Activated naive CD4-positive, alpha-beta T cell (primary cell): ENCODE data around the gene NSF.

Source experiments
- DNase-seq, 4 experiments: peaks; one replicate each; lab custom pipeline; 2025; lab: John Stamatoyannopoulos, UW

NSF gene

GRCh38 chr17:46717999-46718398, 127.5 kb downstream of the NSF start:
- DNase-seq = no peak

DNA sequence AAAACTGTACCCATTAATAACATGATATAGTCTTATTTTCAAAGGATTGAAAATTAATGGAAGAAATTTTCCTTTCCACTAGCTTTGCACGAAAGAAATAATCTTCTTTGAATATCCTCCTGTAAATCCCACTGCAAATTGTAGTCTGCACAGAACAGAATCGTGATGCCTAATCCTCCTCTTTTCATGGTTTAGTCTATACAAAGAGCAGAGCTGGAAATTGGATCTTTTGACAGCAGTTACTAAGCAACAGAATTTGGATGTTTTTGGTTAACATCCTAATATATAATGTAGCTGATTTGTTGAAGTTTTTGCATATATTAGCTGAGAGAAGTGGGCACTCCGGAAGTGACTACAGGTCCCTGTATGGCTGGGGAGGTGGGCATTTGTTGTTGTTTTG, 129.4 kb downstream of the NSF start:
- DNase-seq = no peak

DNA sequence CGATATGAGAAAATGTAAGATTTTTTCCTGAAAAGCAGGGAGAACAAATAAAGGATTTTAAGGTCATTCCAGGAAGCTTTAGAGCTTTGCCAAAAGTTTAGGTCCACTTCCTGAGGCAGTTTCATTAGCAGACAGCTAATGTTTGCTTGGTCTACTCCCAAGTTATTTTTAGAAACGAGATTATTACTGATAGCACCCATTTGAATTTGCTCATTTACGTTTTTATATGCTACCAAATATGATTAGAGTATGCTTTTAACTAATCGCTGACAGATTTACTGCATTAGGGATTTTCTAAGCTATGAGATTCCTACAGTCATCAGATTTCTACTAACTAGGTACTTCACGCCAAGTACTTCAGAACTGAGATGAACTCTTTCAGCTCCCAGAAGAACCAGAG, 129.9 kb downstream of the NSF start:
- DNase-seq = no peak

DNA sequence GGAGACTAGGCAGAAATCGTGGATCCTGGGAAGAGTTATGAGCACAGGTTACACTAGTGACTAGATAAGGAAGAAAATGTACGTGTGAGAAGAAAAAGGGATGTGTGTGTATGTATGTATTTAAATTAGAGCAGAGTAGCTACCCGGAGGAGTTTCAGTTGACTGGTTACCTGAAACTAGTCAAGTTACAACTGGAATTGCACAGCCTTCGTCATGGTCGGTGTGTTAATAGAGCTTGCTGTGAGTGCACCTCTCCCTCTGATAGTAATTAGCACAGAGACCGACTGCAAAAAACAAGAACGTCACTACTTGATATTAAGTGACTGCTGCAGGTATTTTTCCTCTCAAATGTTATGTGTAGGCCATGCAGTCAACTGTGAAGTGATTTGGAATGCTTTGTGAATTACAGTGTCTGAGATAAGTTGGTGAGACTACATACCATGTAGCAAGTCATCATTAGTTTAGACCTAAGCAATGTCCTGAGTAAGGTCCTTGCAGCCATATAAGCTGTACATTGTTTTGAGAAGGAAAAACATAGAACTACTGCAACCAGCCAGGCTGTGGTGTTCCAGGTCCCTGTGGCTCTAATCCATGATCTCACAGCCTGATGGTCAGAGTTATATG, 132.3 kb downstream of the NSF start:
- no peak for DNase-seq

DNA sequence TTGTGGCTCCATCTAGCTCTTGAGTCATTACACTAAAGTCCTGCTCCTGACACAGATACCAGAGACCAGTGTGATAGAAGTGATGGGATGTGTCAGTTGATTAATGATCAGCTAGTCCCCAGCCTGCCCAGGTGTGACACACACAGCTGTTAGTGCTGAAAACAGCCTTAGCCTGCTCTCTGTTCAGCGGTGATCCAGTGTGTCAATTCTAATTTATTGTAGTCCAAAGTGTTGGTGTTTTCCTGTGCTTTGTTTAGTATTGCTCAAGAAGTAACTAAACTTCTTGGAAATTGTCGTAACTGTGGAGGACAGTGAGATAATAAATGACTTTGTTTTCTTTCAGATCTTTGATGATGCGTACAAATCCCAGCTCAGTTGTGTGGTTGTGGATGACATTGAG, 135.7 kb downstream of the NSF start:
- no peak for DNase-seq

DNA sequence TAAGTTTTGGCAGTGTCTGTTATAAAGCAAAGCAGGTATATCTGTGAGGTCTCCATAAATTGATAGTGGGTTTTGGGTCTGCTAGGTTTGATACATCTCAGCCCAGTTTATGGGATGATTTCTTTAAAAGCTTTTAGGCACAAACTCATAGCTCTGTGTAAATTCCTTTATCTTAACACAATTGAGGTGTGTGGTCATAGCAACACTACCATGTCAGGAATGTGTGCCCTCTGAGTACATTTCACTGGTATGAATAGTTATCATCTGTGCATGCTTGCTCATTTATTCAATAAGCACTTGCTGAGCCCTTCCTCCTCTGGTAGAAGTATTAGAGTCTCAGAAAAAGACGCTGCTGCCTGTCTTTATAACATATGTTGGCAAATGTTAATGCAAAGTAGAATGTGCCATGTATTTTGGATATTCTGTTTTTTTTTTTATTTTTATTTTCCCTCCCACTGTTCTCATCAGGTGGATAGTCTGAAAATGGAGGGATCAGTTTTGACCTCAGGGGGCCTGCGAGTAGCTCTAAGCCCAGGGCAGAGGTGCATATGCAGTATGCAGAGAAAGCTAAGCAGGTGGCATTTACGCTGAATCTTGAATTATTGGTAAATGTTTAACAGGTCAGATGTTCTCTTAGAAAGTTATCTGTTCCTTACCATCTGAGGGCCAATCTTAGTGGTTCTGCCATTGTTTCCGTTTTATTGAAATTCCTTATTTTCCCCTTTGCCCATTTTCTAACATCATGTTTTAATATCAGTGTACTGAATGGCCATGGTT, 137.3 kb downstream of the NSF start:
- DNase-seq = no peak

DNA sequence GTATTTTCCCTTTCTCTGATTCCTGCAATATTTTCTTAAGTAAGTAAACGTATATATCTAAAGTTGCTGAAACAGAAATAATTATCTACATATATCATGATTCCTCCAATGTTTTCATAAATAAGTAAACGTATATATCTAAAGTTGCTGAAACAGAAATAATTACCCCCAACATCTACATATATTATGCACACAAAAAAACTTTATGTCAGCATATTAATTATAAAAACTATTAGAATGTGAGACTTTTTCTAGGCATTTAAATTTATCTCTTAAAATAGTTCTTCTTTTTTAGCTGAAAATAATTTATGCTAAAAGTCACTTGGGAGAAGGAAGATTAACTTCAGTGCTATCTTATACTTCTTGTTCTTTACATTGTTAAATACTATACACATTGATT, 139.6 kb downstream of the NSF start:
- DNase-seq = no peak

DNA sequence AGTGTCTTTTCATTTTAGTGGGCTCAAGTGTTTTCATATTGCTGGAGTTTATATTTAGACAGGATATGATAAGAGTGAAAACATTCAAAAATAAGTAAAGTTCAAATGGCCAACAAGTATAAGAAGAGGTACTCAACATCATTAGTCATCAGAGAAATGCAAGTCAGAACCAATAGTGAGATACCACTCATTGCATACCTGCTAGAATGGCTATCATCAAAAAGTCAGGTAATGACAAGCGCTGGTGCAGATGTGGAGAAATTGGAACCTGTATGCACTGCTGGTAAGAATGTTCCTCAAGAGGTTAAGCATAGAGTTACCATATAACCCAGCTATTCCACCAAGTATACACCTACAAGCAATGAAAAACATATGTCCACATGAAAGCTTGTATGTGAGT, 140.2 kb downstream of the NSF start:
- DNase-seq = no peak

DNA sequence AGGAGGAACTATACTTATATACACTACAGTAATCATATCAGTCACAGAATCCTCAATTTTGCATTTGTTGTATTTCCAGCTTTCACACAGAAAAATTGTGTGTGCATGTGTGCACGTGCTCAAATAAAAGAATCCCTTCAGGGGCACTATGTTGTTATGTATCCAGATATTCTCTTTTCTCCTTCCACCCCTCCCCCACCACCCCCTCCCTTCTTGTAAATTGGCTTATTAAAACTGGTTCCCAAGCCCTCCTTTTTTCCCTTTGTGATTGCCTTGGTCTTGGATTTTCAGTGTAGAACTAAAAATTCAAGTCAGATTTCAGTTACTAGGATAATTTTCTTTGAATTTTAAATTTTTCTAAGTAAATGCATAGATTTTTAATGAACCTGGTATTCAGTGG, 141.7 kb downstream of the NSF start:
- DNase-seq = no peak

- no peak for DNase-seq
Observed at GRCh38 chr17:46732754-46733398, 142.4 kb downstream of the NSF start.

GRCh38 chr17:46733837-46734475, 143.5 kb downstream of the NSF start:
- no peak for DNase-seq

GRCh38 chr17:46736100-46736499, 145.6 kb downstream of the NSF start:
- no peak for DNase-seq

DNA sequence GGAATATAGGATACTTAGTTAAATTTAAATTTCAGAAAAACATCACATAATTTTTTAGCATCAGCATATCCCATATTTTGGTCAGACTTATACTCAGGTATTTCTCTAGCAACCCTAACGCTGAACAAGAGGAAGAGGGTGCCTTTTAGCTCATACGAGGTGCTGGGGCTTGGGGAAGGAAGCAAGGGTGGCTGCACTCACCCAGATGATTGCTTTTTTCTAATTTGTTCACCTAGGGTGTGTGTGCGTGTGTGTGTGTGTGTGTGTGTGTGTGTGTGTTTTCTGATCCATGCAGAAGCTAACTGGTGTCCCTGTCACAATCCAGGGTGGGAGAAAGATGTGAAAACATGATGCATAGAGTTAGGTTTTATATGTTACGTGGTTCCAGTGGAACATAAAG, 146.9 kb downstream of the NSF start:
- DNase-seq = no peak

- DNase-seq = no peak
Observed at GRCh38 chr17:46738544-46738943, 148.1 kb downstream of the NSF start.

DNA sequence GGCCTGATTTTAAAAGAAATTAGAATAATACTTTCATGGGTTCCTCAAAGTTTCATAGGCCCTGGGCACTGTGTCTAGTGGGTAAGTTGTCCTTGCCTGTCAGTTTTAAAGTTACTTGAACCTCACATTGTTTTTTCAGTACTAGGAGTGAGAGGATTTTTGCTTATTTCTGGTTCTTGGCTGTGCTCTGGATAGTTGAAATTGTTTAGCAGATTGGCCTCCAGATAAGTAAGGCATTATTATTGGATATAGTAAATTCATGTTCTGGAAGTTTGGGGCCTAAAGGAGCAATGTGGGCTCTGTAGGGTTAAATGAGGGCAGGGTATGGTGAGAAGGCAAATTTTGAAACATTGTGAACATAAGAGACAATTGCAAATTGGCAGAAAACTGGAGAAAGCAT, 149.5 kb downstream of the NSF start:
- DNase-seq = no peak

- no peak for DNase-seq
Observed at GRCh38 chr17:46741122-46741730, 150.8 kb downstream of the NSF start.

- DNase-seq = no peak
Observed at GRCh38 chr17:46742565-46743270, 152.2 kb downstream of the NSF start.

DNA sequence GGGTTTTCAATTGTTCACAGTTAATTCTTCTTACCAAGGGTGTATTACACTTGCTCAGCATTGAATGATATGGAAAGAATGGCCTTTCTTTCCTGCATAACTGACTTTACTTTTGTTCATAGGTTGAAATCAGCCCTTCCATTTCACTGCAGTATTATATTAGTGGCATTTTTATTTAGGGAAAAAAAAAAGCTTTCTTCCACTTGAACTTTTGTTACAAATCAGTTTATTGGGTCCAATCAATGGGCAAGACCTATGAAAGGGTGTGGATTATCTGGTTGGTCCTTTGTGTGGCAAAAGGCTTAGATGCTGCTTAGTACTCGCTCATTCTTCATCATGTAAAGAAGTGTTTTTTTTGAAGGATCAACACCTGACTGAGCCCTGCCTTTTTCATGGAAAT, 154.0 kb downstream of the NSF start:
- no peak for DNase-seq

GRCh38 chr17:46745376-46745775, 154.9 kb downstream of the NSF start:
- no peak for DNase-seq

DNA sequence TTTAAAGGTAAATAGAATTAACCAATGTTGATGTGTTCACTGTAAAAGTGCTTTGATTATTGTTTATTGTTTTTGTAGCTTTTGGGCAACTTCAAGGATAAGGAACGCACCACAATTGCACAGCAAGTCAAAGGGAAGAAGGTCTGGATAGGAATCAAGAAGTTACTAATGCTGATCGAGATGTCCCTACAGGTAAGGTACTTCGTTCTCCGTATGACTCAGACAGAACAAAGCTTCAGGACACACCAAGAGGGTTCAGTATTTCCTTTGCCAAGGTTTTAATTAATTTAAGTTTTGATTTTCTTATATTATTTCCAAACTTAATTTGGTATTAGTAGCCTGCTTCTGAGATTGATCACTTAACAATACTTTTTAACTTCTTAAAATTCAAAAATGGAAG, 161.0 kb downstream of the NSF start:
- no peak for DNase-seq

DNA sequence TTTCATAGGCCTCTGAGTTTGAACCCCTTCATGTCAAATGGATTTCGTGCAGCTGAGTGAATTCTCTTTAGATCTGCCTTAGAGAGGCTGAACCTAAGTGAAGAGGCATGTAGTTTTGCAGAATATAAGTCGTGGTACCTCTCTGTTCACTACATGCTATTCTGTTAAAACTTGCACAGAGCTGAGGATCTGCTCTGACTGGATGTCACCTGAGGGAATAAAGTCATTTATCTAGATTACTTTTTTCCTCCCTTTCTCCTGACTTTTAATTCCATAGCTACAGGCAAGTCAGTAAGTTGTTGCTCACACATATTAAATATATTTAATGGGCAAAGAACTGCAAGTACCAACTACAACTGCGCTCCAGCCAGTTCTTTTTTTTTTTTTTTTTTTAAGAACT, 163.3 kb downstream of the NSF start:
- DNase-seq = no peak
